K562 (cell line): ENCODE results near the gene MATN1. TPM values are rescaled to one million over a fixed set of nuclear protein-coding genes. Genes with fewer than 3 reads are reported as not detected.

Experiments
- BHLHE40 ChIP-seq: IDR thresholded peaks from 2 replicates; pipeline ENCODE4 v1.6.1; 2011; ENCODE audit warnings: low read length, improper control_type of control experiment
- CHD2 ChIP-seq: IDR thresholded peaks from 2 replicates; pipeline ENCODE4 v1.6.1; 2011; ENCODE audit warnings: low read depth, low read length
- CREM ChIP-seq: IDR thresholded peaks from 2 replicates; pipeline ENCODE4 v1.6.1; 2014; ENCODE audit warnings: antibody characterized with exemption, low read depth
- KDM2B ChIP-seq: fragments of 250-450 bp; sonication (Bioruptor Pico); IDR thresholded peaks from 2 replicates; pipeline ENCODE4 v1.8.0; 2021; ENCODE audit warnings: mild to moderate bottlenecking, moderate library complexity
- MXD1 ChIP-seq: fragments of 250-450 bp; sonication (Bioruptor Pico); IDR thresholded peaks from 2 replicates; pipeline ENCODE4 v1.8.0; 2021; ENCODE audit warnings: borderline replicate concordance, mild to moderate bottlenecking, moderate library complexity; ENCODE audit not compliant: poor library complexity, severe bottlenecking
- NFYB ChIP-seq: IDR thresholded peaks from 2 replicates; pipeline ENCODE4 v1.6.1; 2011; ENCODE audit warnings: mild to moderate bottlenecking, moderate library complexity; ENCODE audit not compliant: insufficient read length; ENCODE audit errors: extremely low read depth
- RBM17 ChIP-seq: fragments of 200-400 bp; formaldehyde crosslinking; IDR thresholded peaks from 2 replicates; pipeline ENCODE4 v1.6.1; 2017; ENCODE audit warnings: low read depth, mild to moderate bottlenecking, low read length, borderline replicate concordance
- RCOR1 ChIP-seq, 2 experiments: IDR thresholded peaks; 2 replicates each; pipeline ENCODE4 v1.6.1; 2012; ENCODE audit warnings: low read depth in 2 of 2, low read length in 2 of 2, borderline replicate concordance in 1 of 2, improper control_type of control experiment in 1 of 2
- SRSF3 ChIP-seq: fragments of 200-400 bp; formaldehyde crosslinking; IDR thresholded peaks from 2 replicates; pipeline ENCODE4 v1.6.1; 2016; ENCODE audit warnings: mild to moderate bottlenecking, low read length, moderate library complexity; ENCODE audit not compliant: insufficient read depth
- TCFL5 ChIP-seq: fragments of 250-450 bp; sonication (Bioruptor Pico); conservative IDR thresholded peaks from 2 replicates; pipeline ENCODE4 v1.6.1; 2021; ENCODE audit warnings: mild to moderate bottlenecking, moderate library complexity, matching md5 sums
- XRCC5 ChIP-seq: fragments of 200-400 bp; formaldehyde crosslinking; IDR thresholded peaks from 2 replicates; pipeline ENCODE4 v1.6.1; 2017; ENCODE audit warnings: low read depth, mild to moderate bottlenecking, low read length
- polyA plus RNA-seq, 8 experiments: library from polyadenylated mRNA; depleted of rRNA in 4 of 8; stranded (reverse) in 5 of 8; unstranded in 3 of 8; fragments of >200 nt; fragmentation: Nextera tagmentation in 2 of 8; fragmentation: Illumina TruSeq in 1 of 8; extraction: Ambion mirVana in 2 of 8; extraction: Trizol in 1 of 8; gene quantifications; 2 replicates each; pipeline versions ENCODE4 v1.2.1 to v1.2.3, GENCODE V29; 2011 to 2014; ENCODE audit warnings: inconsistent platforms in 1 of 8, missing spikeins in 1 of 8
- total RNA-seq, 7 experiments: library from RNA; depleted of rRNA in 6 of 7; stranded (reverse); fragments of >200 nt in 6 of 7; fragmentation: Illumina TruSeq in 2 of 7; extraction: Trizol in 2 of 7; gene quantifications; 2 replicates each; pipeline versions ENCODE4 v1.2.1 to v1.2.3, GENCODE V29; 2011 to 2021; ENCODE audit warnings: low replicate concordance in 1 of 7
- TF ChIP-seq, protein P1 (sequence below): fragments of 450-650 bp; IDR thresholded peaks from 2 replicates; pipeline ENCODE4 v1.6.1; 2017; ENCODE audit warnings: mild to moderate bottlenecking, moderate library complexity
- TF ChIP-seq, protein P2 (sequence below): fragments of 450-650 bp; formaldehyde crosslinking; IDR thresholded peaks from 2 replicates; pipeline ENCODE4 v1.4.0; 2020; ENCODE audit warnings: mild to moderate bottlenecking, moderate library complexity
- TF ChIP-seq, protein P3 (sequence below): fragments of 200-800 bp; sonication (Bioruptor generic); IDR thresholded peaks from 2 replicates; pipeline ENCODE4 v1.6.1; 2017; ENCODE audit warnings: missing genetic modification characterization, missing compliant biosample characterization
- TF ChIP-seq, protein P4 (sequence below): fragments of 250-450 bp; sonication (Bioruptor Pico); IDR thresholded peaks from 2 replicates; pipeline ENCODE4 v1.9.0; 2021; ENCODE audit warnings: mild to moderate bottlenecking, inconsistent platforms
- TF ChIP-seq, protein P5 (sequence below): fragments of 450-650 bp; formaldehyde crosslinking; IDR thresholded peaks from 2 replicates; pipeline ENCODE4 v1.4.0; 2020; ENCODE audit warnings: mild to moderate bottlenecking, mixed read lengths

Gene MATN1
- total and polyA plus RNA-seq, 9 of the 15 experiments (the other 6 are each of a cell fraction or from before 2014, with no cell fraction given) = 0.10 to 2.3 (median 1.2) TPM

GRCh38 chr1:30707412-30708360 lies 15.7 kb downstream of the MATN1 start (continued):
- TF ChIP-seq RCOR1 (IDR thresholded peaks at IDR 0.05; ENCODE audit: borderline replicate concordance in 1 of 2, low read depth in 2 of 2, low read length in 2 of 2) (peak in 1 of 2 experiments; percentile 73; a peak in 2 of 4 replicates), KDM2B (CRISPR knock-in tag) (no peak), SRSF3 (no peak), MXD1 (CRISPR knock-in tag) (no peak), BHLHE40 (0 out of 2 replicates have a peak, but pooled peaks have one; percentile 21), CREM (peak; percentile 39; the same call in 1 of the 2 replicates), NFYB (no peak), RBM17 (no peak), XRCC5 (0 out of 2 replicates have a peak, but pooled peaks have one; percentile 28), CHD2 (peak; percentile 71), TCFL5 (no peak)
- TF ChIP-seq, protein P1, sequence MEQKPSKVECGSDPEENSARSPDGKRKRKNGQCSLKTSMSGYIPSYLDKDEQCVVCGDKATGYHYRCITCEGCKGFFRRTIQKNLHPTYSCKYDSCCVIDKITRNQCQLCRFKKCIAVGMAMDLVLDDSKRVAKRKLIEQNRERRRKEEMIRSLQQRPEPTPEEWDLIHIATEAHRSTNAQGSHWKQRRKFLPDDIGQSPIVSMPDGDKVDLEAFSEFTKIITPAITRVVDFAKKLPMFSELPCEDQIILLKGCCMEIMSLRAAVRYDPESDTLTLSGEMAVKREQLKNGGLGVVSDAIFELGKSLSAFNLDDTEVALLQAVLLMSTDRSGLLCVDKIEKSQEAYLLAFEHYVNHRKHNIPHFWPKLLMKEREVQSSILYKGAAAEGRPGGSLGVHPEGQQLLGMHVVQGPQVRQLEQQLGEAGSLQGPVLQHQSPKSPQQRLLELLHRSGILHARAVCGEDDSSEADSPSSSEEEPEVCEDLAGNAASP = no peak
- TF ChIP-seq, protein P2, sequence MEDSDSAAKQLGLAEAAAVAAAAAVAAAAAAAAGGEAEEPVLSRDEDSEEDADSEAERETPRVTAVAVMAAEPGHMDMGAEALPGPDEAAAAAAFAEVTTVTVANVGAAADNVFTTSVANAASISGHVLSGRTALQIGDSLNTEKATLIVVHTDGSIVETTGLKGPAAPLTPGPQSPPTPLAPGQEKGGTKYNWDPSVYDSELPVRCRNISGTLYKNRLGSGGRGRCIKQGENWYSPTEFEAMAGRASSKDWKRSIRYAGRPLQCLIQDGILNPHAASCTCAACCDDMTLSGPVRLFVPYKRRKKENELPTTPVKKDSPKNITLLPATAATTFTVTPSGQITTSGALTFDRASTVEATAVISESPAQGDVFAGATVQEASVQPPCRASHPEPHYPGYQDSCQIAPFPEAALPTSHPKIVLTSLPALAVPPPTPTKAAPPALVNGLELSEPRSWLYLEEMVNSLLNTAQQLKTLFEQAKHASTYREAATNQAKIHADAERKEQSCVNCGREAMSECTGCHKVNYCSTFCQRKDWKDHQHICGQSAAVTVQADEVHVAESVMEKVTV = peak; percentile 98
- TF ChIP-seq, protein P3, sequence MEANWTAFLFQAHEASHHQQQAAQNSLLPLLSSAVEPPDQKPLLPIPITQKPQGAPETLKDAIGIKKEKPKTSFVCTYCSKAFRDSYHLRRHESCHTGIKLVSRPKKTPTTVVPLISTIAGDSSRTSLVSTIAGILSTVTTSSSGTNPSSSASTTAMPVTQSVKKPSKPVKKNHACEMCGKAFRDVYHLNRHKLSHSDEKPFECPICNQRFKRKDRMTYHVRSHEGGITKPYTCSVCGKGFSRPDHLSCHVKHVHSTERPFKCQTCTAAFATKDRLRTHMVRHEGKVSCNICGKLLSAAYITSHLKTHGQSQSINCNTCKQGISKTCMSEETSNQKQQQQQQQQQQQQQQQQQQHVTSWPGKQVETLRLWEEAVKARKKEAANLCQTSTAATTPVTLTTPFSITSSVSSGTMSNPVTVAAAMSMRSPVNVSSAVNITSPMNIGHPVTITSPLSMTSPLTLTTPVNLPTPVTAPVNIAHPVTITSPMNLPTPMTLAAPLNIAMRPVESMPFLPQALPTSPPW (CRISPR knock-in tag) = peak; percentile 46
- TF ChIP-seq, protein P4, sequence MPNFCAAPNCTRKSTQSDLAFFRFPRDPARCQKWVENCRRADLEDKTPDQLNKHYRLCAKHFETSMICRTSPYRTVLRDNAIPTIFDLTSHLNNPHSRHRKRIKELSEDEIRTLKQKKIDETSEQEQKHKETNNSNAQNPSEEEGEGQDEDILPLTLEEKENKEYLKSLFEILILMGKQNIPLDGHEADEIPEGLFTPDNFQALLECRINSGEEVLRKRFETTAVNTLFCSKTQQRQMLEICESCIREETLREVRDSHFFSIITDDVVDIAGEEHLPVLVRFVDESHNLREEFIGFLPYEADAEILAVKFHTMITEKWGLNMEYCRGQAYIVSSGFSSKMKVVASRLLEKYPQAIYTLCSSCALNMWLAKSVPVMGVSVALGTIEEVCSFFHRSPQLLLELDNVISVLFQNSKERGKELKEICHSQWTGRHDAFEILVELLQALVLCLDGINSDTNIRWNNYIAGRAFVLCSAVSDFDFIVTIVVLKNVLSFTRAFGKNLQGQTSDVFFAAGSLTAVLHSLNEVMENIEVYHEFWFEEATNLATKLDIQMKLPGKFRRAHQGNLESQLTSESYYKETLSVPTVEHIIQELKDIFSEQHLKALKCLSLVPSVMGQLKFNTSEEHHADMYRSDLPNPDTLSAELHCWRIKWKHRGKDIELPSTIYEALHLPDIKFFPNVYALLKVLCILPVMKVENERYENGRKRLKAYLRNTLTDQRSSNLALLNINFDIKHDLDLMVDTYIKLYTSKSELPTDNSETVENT (CRISPR knock-in tag) = no peak
- TF ChIP-seq, protein P5, sequence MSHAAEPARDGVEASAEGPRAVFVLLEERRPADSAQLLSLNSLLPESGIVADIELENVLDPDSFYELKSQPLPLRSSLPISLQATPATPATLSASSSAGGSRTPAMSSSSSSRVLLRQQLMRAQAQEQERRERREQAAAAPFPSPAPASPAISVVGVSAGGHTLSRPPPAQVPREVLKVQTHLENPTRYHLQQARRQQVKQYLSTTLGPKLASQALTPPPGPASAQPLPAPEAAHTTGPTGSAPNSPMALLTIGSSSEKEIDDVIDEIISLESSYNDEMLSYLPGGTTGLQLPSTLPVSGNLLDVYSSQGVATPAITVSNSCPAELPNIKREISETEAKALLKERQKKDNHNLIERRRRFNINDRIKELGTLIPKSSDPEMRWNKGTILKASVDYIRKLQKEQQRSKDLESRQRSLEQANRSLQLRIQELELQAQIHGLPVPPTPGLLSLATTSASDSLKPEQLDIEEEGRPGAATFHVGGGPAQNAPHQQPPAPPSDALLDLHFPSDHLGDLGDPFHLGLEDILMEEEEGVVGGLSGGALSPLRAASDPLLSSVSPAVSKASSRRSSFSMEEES (CRISPR knock-in tag) = peak; percentile 67
